ENCODE results near the gene MFSD6.

MFSD6 gene

DNA sequence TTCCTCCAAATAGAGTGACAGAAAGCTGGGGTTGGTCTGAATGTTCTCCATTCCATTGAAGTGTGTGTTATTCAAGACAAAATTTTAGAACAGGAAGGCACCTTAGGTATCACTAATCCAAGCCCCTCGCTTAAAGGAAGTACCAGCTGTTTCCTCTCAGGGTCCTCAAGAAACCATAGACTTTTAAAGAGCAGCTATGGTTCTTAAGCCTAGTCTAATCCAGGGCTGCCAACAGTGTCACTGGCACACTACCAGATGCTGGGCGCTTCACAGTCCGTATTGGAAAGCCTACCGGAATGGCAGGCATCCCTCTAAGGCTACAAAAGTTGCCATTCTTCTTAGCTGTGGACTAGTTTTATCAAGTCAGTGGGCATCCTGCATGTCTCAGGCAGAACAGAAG, 124.4 kb downstream of the MFSD6 start:
- DNase-seq (ENCODE audit: low read depth): no peak

- DNase-seq (ENCODE audit: low read depth): no peak
Measured at GRCh38 chr2:190533175-190533967, 125.2 kb downstream of the MFSD6 start.

DNA sequence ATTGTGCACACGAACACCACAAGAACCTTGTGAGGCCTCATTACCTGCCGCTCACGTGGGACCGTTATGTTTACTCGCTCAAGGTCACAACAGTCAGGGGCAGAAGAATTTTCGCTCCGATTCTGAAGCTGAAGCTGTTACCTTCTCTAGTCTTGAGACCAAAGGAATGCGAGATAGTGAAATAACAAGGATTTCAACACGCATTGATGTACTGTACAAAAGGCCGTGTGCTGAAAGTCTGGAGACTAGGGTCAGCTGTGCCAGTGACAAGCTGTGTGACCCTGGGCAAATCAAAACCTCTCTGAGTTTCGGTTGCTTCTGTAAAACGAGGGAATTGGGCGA, 125.8 kb downstream of the MFSD6 start:
- DNase-seq (ENCODE audit: low read depth): peak; percentile 29

DNA sequence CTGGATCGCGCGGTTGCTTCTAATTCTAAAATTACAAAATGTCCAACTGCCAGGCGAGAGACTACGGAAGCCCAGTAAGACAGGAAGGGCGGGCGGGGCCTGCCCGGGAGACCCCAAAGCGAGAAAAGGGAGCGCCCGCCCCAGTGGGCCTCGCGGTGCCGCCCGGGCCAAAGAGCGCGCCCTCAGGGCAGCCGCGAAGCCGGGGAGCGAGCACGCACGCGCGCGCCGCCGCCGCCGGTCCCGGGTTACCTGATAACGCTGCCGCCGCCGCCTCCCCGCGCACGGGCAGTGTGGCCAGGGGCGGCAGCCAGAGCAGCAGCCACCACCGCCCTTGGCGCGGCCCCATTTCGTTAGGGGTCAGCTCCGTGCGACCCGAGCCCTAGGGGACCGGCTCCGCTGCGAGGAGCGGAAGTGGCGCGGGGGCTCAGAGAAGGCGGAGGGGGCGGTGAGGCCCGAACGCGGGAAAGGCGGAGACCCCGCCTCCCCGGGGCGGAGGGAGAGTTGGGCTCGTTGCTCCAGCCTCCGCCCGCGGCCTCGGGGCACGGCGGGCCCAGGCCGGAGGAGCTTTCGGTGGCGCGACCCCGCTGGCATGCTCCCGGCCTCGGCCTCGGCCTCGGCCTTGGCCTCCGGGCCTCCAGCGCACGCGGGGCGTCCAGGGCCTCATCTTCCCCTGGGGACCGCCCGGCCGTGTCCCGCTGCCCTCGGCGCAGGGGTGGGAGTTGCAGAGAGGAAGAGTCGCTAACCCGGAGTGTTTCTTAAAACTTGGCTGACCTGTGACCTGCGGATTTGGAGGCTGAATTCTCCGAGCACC, 126.4 kb downstream of the MFSD6 start, which contains the start of gene NEMP2:
TSS of gene NEMP2 (minus strand) at position 413 of the 811 bp plus-strand sequence. CDS start at position 346, 67 bp downstream.
- DNase-seq (ENCODE audit: low read depth): peak; percentile 61

DNA sequence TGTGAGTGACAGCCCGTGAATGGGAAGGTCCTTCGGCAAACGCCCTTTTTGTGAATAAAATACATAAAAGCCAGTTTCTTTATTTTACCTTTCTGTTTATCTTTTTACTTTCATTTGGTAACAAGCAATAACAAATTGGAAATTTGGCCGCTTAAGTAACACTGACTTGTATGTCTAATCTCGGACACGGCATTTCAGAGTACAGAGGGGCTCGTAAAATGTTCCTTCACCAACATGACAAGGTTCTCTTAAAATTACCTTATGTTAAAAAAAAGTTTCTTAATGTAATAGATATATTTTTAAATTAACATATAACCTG, 126.9 kb downstream of the MFSD6 start:
- no peak for DNase-seq (ENCODE audit: low read depth)

GRCh38 chr2:190535586-190535985, 127.4 kb downstream of the MFSD6 start:
- no peak for DNase-seq (ENCODE audit: low read depth)

DNA sequence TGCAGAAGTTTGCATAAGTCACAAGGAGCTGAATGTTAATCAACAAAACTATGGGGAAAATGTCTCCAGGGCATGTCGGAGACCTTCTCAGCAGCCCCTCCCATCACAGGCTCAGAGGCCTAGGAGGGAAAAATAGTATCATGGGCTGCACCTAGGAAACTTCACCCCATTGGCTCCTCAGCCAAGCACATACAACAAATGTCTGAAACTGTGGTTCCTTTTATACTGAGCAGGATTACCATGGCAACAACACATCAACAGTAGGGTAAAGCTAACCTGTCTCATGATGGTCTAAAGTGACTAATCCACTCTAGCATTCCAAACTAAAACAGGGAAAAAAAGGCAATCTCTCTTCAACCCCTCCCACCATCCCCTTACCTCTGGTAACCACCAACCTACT, 129.6 kb downstream of the MFSD6 start:
- DNase-seq (ENCODE audit: low read depth): peak; percentile 4

DNA sequence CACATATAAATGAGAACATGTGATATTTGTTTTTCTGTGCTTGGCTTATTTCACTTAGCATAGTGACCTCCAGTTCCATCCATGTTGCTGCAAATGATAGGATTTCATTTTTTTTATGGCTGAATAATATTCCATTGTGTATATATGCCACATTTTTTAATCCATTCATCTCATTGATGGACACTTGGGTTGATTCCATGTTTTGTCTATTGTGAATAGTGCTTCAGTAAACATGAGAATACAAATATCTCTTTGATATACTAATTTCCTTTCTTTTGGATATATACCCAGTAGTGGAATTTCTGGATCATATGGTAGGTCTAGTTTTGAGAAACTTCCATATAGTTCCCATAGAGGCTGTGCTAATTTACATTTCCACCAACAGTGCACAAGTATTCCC, 130.0 kb downstream of the MFSD6 start:
- DNase-seq (ENCODE audit: low read depth): no peak

DNA sequence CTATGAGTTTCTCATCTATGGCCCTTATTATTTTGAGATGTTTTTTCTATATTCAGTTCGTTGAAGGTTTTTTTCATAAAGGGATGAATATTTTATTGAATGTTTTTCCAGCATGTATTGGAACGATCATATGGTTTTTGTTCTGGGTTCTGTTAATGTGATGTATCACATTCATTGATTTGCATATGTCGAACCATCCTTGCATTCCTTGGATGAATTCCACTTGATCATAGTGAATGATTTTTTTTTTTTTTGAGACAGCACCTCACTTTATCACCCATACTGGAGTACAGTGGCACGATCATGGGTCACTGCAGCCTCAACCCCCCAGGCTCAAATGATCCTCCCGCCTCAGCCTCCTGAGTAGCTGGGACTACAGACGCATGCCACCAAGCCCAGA, 131.9 kb downstream of the MFSD6 start:
- no peak for DNase-seq (ENCODE audit: low read depth)

DNA sequence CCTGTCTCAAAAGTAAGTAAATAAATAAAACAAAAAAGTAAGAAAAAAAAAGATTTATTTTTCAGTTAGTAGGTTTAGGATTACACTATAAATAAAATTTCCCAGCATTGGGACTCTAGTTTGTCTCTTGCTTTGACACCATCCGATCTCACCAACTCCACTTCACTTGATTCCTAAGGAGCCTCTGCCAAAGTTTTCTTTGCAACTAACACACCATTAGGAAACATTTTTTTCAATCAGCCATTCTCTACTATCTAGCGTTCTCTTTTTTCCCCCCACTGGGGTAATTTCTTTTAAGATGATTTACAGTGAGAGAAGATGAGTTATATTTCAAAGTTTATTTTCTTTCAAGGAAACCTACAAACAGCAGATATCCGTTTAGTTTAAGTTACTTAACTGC, 136.9 kb downstream of the MFSD6 start:
- no peak for DNase-seq (ENCODE audit: low read depth)

DNA sequence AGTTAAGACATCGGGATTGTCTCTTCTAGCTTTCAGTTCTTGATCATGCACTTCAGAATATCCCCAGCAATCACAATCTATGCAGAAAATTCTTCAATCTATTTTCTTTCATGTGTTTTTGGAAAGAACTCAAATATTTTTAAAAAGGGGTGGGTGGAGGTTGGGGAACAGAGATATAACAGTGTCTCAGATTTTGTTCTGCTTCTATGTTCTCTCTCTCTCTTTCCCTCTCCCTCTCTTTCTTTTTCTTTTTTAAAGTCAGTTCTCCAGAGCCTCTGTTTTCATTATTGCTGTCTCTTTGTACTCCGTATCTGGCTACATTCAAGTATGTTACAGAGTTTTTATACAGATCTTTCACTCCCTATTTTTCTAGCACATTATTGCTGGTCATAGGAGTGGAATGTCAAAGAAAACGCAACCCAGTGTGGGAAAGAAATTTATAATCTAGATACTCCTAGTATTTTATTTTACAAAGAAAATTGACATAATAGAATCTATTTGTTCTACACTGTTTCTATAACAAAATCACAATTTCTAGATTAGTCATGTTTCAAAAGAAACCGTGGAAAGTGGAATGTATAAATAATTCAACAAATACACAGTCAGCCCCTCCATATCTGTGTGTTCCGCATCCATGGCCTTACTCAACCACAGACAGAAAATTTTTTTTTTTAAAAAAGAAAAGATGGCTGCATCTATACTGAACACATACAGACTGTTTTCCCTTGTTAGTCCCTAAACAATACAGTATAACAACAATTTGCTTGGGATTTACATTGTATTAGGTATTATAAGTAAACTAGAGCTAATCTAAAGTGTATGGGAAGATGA, 137.6 kb downstream of the MFSD6 start:
- DNase-seq (ENCODE audit: low read depth): no peak

DNA sequence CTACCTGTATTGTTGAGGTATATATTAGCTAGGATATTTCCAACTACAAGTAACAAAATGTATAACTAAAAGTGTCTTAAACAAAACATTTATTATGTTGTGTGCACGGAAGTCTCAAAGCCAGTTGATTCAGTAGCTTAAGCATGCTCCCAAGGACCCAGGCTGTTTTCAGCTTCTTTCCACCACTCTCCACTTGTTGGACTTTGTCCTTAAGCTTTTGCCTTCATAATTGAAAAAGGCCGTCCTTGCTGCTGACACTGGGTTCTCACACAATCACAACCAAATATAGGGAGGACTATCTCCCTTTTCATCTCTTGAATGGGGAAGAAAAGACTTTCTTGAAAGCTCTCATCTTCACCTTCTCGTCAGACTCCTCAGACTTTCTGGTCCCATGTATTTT, 138.6 kb downstream of the MFSD6 start:
- no peak for DNase-seq (ENCODE audit: low read depth)

GRCh38 chr2:190547886-190548285, 139.7 kb downstream of the MFSD6 start:
- no peak for DNase-seq (ENCODE audit: low read depth)

GRCh38 chr2:190550137-190550536, 142.0 kb downstream of the MFSD6 start:
- DNase-seq (ENCODE audit: low read depth): no peak

Measured in T-helper 22 cell (primary cell).